Activated T-cell treated with anti-CD3 and anti-CD28 coated beads, Interleukin-2, amount 50 U/mL, for 48 hours (primary cell): ENCODE results near the gene NXPH1.

Experiments used
- DNase-seq, 2 experiments: peaks; one replicate each; pipeline ENCODE4 v3.0.0-alpha.2; 2020

Gene NXPH1

GRCh38 chr7:8433477-8434289 lies at the start of gene NXPH1:
NXPH1 (plus strand) TSS chr7:8433609.
- peak; percentile 33 to 37 for DNase-seq

GRCh38 chr7:8384901-8385300 lies 48.5 kb upstream of the NXPH1 start:
- no peak for DNase-seq

- DNase-seq, result no peak
Observed at GRCh38 chr7:8386926-8387550, 46.4 kb upstream of the NXPH1 start.

GRCh38 chr7:8387551-8388256 lies 45.7 kb upstream of the NXPH1 start:
- no peak for DNase-seq

- DNase-seq, result no peak
Observed at GRCh38 chr7:8388257-8388625, 45.2 kb upstream of the NXPH1 start.

GRCh38 chr7:8389593-8390261 lies 43.7 kb upstream of the NXPH1 start:
- no peak for DNase-seq

GRCh38 chr7:8390262-8390626 lies 43.2 kb upstream of the NXPH1 start:
- DNase-seq, result no peak

- no peak for DNase-seq
Observed at GRCh38 chr7:8391353-8392062, 41.9 kb upstream of the NXPH1 start.

GRCh38 chr7:8396294-8396693 lies 37.1 kb upstream of the NXPH1 start:
- DNase-seq, result no peak

GRCh38 chr7:8408871-8409270 lies 24.5 kb upstream of the NXPH1 start:
- DNase-seq, result no peak

- DNase-seq, result no peak
Observed at GRCh38 chr7:8411103-8411502, 22.3 kb upstream of the NXPH1 start.

GRCh38 chr7:8413600-8413999 lies 19.8 kb upstream of the NXPH1 start:
- DNase-seq, result no peak

GRCh38 chr7:8418629-8419245 lies 14.7 kb upstream of the NXPH1 start:
- DNase-seq, result peak in 1 of 2 experiments; percentile 22

- DNase-seq, result no peak
Observed at GRCh38 chr7:8422177-8422576, 11.2 kb upstream of the NXPH1 start.

GRCh38 chr7:8423057-8423456 lies 10.4 kb upstream of the NXPH1 start:
- DNase-seq, result no peak

- no peak for DNase-seq
Observed at GRCh38 chr7:8425223-8425622, 8.2 kb upstream of the NXPH1 start.

- DNase-seq, result no peak
Observed at GRCh38 chr7:8430643-8431042, 2.8 kb upstream of the NXPH1 start.

- DNase-seq, result peak in 1 of 2 experiments; percentile 18
Observed at GRCh38 chr7:8434290-8435002, 1.0 kb downstream of the NXPH1 start.

GRCh38 chr7:8435095-8435494 lies 1.7 kb downstream of the NXPH1 start:
- no peak for DNase-seq

- DNase-seq, result no peak
Observed at GRCh38 chr7:8435590-8436545, 2.5 kb downstream of the NXPH1 start.
